NCI-H510A treated with DMSO at 0.1 percent for 48 hours (cell line): Measurements from ENCODE around the gene ELMOD3.
"Not testable (repeated sequence)": the region's sequence is repeated elsewhere in the genome, so short reads cannot be mapped to it uniquely, and the experiment has no call there.

Experiments
- DNase-seq: peaks from one replicate; lab custom pipeline; 2025; lab: John Stamatoyannopoulos, UW

The ELMOD3 gene

DNA sequence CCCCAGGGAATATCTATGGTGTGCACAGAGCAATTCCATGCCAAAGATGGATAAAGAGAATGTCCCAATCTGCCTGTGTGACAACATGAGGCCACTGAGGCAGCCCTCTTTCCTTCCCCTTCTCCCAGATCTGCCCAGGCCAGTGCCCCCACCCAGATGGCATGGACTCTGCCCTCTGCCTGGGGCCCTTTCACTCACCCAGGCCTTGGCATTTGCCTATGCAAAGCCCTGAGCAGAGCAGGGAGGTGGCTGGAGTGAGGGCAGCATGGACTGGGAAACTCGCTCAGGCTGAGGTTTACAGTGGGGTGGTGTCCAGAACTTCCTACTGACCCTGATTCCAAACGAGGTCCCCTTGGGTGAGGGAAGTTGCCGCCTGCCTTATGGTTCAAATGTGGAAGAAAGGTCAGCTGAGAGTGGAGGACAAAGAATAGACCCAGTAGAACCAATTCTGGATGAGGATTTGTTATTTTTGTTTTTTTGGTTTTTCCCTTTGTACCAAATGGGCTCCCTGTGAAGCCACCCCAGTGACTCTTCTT, 72.8 kb downstream of the ELMOD3 start:
- no peak for DNase-seq

DNA sequence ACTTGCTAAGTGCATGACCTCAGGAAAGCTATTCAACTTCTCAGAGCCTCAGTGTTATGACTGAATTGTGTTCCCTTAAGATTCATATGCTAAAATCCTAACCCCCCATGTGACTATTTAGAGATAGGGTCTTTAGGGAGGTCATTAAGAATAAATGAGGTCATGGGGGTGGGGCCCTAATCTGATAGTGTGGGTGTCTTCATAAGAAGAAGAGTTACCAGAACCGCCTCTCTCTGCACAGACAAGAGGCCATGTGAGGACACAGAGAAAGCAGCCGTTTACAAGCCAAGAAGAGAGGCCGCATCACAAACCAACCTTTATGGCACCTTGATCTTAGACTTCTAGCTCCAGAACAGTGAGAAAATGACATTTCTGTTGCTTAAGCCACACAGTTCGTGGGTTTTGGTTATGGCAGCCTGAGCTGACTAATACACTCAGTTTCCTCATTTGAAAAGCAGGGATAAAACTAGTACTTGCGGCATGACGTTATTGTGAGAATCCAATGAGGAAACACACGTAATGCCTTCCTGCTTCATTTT, 73.8 kb downstream of the ELMOD3 start:
- no peak for DNase-seq

DNA sequence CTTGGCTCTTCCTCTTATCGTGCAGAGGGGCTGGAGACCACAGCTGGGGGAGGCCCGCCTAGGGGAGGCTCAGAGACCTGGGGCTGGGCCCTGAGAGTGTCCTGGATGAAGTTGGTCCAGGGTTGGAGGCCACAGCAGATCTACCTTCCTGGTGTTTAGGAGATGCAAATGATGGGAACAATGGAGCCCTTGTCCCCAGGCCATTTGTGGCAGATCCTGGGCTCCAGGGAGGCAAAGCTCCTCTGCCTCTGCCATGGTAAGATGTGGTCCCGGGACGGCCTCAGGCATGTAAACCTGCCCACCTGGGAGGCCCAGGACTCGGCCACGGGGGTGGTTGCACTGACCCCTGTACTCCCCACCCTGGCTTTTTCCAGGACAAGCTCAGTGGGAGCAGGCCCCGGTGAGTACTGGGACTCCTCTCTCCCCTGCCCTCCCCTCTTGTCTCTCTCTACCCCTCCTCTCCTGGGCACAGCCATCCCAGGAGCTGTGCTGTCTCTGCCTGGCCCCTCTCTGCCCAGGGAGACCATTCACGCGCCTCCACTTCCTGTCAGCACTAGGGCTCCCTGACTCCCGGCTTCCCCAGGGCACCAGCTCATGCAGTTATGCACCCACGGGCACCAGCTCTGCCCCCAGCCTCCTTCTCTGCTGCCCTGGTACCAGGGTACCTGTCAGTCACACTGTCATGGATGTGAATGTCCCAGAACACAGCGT, 74.8 kb downstream of the ELMOD3 start:
- DNase-seq, result no peak

DNA sequence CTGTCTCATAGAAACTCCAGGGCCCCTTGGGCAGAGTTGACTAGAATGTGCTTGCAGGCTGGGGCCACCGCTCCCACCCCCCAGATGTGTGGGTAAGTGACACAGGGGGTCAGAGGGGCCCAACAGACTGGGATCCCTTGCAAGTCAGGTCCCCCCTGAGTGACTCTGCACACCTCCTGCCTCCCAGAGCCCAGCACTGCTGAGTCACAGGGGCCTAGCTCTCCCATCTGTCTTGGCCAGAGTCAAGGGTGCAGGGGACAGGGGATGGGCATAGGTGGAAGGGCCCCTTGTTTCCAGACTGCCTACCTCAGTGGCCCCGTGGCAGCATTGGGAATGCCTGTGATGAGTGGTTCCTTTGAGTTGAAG, 75.3 kb downstream of the ELMOD3 start:
- no peak for DNase-seq

DNA sequence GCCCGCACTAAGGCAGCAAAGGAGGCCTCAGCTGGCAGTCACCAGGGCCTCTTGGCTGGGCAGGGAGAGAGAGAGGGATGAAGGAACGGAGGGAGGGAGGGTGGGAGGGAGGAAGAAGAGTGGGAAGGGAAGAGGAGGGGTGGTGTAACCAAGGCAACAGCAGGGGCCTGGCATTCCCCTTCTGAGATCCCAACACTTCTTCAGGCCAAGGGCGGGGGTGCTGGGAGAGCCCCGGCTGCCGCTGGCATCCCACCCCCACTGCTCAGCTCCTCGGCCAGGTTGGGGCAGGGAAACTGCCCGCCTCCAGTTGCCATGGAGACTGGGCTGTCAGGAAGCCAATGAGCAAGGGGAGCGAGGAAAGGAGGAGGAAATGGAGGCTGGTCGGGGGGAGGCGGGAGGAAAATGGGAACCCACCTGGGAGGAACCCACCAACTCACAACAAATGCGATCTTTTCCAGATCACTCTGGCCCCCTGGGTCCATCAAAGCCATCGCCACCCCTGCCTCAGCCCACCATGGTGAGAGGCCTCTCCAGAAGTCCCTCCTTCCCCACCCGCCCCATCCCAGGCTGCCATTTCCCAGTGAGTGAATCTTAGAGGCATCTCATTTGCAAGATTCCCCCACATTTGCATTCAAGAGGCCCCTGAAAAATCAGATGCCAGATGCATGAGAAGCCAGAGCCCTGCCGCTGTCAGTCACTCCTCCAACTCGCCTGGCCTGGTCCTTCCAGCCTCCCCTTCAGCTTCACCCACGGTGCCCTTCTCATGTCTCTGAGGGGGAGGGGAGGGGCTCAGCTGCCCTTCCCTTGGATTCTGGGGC, 76.4 kb downstream of the ELMOD3 start:
- DNase-seq, result peak; percentile 35

DNA sequence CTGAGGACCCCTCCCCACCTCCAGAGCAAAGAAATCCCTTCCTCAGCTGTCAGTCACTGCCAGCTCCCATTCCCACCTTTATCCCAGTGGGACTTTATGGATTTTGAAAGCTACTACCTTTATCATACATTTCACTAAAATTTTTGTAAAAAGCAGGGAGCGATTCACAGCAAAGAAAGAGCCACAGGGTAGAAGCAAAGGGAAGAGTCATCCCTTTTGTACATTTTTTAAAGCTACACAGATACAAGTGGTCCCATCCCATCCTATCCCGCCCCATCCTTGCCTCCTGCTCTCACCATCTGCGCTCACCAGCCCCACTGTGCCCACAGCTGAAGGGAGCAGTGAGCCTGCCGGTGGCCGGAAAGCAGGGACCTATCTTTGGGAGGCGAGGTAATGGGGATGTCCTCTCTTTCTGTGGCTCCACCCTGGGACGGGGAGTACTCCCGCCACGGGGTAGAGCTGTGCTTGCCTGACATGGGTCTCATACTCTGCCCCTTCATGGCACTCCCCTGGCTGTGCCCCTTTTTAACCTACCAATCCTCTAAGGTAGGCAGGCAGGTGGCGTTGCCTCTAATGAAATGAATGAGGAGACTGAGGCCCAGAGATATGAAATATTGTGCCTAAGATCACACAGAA, 77.1 kb downstream of the ELMOD3 start:
- no peak for DNase-seq

DNA sequence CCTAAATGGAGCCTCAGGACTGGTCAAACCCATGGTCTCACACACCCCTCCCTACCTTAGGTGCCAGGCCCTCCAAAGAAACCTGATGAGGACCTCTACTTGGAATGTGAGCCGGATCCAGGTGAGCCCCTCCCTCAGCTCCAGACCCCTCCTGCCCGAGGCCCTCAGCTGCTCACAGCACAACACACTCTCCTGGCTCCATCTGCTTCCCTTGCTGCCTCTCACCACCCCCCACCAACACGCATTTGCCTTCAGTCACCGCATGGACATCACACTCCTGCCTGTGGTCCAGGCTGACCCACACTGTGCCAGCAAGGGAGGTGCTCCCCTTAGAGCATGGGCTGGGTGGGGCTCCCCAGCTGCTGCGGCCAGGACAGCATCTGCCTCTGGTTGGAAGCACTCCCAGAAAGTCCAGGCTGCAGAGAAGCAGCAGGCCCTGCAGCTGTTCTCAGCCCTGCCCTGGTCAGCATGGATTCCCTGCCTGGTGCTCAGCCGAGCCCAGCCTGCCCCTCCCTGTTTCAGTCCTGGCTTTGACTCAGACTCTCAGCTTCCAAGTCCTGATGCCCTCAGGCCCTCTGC, 79.0 kb downstream of the ELMOD3 start:
- DNase-seq, result peak; percentile 46

DNA sequence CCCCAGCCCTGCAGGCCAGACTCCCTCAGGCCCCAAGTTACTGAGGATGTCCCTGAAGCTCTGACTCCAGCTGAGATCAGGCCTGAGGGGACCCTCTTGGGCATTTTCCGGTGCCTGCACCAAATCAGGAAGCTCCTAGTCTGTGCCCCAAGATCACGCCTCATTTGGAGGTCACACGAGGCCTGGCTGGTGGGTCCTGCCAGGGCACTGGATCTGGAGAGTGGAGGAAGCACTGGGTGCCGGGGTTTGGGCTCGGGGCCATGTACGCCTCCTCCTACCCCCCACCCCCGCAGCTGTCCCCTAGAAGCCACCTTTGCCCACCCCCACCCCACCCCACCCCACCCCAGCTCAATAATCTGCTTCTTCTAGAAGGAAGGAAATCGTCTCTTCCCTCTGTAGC, 80.1 kb downstream of the ELMOD3 start:
- DNase-seq, result no peak

DNA sequence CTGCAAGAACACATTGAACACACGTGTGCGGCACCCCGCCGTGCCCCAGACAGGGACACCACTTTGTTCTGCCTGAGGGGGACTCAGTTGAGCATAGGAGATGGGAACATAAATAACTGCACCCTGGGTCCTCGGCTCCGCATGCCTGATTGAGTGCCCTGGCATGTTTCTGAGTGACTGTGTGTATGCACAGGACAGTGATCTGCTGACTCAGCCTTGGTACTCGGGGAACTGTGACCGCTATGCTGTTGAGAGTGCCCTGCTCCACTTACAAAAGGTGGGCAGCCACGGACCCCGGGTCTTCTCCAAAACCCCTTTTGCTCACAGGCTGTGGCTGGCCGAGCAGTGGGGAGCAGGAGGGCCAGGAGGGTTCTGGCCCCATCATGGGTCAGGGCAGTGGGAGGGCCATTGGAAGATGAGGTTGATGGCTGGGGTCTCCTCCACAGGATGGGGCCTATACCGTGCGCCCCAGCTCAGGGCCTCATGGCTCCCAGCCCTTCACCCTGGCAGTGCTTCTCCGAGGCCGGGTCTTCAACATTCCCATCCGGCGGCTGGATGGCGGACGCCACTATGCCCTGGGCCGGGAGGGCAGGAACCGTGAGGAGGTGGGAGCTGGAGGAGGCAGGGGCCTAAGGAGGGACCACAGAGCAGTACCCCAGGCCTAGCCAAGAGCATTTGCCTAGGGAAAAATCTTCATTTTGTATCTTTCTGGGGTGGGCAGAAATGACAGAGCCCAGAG, 80.8 kb downstream of the ELMOD3 start:
- DNase-seq, result peak; percentile 27

DNA sequence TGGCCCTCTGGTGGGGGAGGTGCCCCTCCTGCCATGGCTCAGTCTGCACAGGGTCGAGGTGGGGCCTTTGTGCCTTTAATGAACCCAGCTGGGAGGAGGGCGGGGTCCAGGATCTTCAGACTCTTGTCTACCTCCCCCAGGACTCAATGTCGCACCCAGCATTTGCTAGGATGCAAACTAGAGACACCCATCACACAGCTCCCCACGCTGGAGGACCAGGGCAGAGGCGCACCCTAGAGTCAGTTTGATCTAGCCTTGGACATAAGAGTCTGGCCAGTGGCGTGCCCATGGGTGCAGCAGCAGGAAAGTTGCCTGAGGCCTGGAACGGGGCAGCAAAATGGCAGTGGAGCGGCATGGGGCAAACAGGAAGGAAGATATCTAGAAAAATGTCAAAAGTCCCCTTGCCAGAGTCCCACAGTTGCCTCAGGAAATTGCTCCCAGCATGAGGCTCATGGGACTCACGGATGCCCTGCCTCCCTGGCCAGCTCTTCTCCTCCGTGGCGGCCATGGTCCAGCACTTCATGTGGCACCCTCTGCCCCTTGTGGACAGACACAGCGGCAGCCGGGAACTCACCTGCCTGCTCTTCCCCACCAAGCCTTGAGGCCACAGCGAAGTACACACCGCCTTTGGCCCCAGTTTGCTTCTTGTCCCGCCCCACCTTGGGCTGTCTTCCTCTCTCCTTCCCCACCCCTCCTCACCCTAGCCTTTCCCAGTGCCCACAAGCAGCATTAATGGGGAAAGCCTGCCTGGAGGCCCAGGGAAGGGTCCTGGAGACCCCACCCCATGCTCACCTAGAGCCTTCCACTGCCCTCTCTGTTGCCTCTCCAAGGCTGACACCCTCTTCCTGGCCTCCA, 81.6 kb downstream of the ELMOD3 start:
- no peak for DNase-seq

DNA sequence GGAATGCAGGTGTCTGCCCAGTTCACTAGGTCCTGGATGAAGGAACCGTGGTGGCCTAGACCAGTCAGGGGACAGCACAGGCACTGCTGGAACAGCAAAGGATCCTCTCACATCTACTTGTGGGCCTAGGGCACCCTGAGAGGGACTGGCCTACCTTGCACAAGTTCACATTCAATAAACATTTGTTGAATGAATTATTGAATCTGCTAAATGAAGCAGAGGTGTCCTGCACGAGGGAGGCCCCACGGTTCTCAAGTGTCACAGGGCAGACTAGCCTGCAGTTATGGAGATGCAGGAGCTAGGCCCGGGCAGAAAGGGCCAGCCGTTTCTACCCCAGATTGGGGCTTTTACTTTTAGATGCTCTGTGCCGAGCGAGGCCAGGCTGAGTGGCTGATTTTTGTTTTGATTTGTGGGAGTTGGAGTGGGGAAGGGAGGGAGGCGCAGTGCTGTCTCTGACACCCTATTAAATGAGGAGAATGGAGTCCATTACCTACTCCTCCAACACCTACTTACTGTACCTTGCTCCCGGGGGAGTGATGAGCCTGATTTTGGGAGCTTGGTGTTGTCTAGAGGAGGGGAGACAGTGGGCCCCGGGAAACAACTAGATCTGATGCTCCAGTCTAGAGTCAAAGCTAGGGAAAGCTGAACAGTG, 82.4 kb downstream of the ELMOD3 start:
- peak; percentile 28 for DNase-seq

DNA sequence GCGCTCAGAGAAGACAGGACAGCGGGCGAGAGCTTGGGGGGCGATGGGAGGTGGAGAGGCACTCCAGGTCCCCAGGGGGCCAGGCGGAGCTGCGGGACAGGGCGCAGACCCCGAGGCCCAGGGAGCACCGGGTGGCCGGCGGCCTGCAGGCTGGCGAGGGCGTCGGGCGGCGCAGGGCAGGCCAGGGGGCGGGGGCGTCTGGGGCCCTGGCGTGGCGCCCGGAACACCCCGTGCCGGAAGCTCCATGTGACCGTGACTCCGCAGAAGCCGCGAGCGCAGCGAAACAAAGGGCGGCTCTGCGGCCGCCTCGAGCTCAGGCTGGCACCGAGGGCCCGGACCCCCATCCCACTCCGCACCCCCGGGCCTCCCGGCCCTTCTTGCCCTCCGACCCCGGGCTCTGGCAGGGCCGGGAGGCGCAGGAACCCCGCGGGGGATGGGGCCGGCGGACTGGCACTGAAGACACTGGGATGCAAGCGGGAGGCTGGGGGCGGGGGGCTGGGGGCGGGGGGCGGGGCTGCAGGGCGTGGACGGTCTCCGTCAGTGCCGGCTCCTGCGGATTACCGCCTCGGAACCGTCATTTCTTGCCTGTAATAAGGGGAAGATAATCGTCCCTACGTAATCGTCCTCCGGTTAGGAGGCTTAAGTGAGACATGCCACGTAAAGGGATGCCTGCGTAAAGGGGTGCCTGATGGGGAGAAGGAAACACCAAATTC, 83.1 kb downstream of the ELMOD3 start:
- DNase-seq, result peak; percentile 72

DNA sequence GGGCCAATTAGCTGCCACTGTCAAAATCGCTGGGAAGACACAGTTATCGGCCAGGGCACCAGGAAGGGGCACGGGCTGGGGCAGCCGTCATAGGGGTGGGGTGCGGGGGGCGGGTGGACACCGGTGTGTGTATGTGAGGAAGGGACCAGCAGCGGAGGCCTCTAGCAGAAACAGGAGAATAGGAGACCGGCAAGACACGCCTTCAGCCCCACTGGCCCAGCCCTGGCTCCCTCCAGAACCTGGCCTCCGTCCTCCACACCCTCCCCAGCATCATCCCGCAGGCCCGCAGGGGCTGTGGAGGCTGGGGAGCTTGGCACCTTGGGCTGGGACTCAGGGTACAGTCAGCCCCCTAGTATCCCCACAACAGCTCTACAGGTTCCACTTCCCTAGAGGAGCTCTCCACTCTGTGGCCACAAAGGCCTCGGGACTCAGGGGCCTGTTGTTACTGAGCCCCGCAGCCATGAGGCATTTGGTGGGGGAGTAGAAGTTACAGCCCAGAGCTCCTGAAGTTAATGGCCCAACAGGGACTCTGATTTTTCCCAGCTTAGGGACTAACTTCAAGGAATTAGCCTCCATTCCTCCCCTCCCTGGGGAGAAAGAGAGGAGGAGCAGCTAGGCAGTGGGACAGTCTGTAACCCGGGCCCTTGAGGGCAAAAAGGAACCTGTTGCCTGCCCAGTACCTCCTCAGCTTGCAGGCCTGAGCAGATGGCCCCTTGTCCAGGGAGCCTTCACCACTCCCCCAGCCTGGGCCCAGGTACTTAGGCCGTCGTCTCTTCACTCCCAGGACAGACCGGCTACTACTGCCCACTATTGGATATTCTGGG, 83.8 kb downstream of the ELMOD3 start:
- DNase-seq, result peak; percentile 68

DNA sequence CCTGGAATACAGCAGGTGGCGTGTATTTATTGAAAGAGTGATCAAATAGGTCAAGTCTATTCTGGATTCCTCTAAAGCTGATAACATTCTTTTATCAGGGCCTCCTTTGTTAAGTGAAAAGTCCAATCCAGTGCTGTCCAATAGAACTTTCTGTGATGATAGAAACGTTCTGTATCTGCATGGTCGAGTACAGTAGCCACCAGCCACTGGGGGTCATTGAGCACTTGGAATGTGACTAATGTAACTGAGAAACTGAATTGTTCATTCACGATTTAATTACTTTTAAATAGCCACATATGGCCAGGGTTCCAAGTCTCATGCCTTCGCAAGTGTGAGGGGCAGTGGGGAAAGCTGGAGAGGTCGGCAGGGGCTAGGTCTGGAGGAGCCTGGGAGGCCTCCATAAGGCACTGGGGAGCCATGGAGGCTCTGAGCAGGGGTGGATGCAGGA, 84.5 kb downstream of the ELMOD3 start:
- no peak for DNase-seq

DNA sequence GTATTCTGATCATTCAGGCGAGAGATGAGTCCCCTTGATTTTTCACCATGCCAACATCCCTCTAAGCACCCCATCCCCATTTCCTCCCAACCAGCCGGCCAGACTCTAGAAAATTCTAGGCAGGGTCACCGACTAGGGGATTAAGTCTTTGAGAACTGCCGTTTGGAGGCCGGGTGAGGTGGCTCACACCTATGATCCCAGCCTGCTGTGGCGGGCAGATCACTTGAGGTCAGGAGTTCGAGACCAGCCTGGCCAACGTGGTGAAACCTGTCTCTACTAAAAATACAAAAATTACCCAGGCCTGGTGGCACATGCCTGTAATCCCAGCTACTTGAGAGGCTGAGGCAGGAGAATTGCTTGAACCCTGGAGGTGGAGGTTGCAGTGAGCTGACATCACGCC, 85.0 kb downstream of the ELMOD3 start:
- not testable (repeated sequence) for DNase-seq

DNA sequence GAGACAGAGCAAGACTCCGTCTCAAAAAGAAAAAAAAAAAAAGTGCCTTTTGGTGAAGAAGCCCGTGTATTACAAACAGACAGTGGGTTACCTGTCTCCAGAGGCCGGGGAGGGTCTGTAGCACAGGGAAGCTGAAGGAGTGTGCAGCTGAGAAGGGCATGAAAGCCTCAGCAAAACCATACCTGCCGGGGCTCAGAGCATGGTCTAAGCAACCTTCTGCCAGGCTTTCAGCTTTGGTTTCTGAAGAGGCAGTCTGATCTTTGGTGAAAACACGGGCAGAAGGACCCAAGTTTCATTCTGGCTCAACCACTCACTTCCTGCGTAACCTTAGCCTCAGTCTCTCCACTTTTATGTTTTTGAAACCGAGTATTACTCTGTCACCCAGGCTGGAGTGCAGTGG, 85.4 kb downstream of the ELMOD3 start:
- DNase-seq, result no peak

DNA sequence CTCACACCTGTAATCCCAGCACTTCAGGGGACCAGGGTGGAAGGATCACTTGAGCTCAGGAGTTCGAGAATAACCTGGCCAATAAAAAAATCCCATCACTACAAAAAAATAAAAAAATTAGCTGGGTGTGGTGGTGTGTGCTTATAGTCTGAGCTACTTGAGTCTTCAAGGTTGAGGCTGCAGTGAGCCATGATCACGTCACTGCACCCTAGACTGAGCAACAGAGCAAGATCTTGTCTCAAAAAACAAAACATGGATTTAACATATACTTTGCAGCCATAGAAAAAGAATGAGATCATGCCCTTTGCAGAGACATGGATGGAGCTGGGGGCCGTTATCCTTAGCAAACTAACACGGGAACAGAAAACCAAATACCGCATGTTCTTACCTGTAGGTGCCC, 86.2 kb downstream of the ELMOD3 start:
- no peak for DNase-seq
